GM21423 (cell line): Measurements from ENCODE around the gene SH3GL3.

Experiments
- ATAC-seq: cut with Tn5 transposase; IDR thresholded peaks from one replicate; pipeline ENCODE4 v1.9.1; 2021; ENCODE audit warnings: mild to moderate bottlenecking, moderate library complexity; ENCODE audit not compliant: unreplicated experiment

The SH3GL3 gene

GRCh38 chr15:83610901-83611685 lies 164.0 kb downstream of the SH3GL3 start:
- ATAC-seq = no peak

- ATAC-seq = no peak
These were observed 165.1 kb downstream of the SH3GL3 start for GRCh38 chr15:83612226-83612625.

GRCh38 chr15:83612898-83613635 lies 165.9 kb downstream of the SH3GL3 start:
- ATAC-seq = no peak

GRCh38 chr15:83613714-83614113 lies 166.6 kb downstream of the SH3GL3 start:
- no peak for ATAC-seq

- ATAC-seq = no peak
These were observed 169.7 kb downstream of the SH3GL3 start for GRCh38 chr15:83616840-83617239.

GRCh38 chr15:83626171-83626802 lies 179.1 kb downstream of the SH3GL3 start:
- ATAC-seq = no peak

- ATAC-seq = no peak
These were observed 184.4 kb downstream of the SH3GL3 start for GRCh38 chr15:83631534-83631933.

- no peak for ATAC-seq
These were observed 196.1 kb downstream of the SH3GL3 start for GRCh38 chr15:83643201-83643600.

- ATAC-seq = no peak
These were observed 197.3 kb downstream of the SH3GL3 start for GRCh38 chr15:83644439-83644838.

- no peak for ATAC-seq
These were observed 203.7 kb downstream of the SH3GL3 start for GRCh38 chr15:83650831-83651230.

- ATAC-seq = no peak
These were observed 204.4 kb downstream of the SH3GL3 start for GRCh38 chr15:83651541-83651940.

- no peak for ATAC-seq
These were observed 205.6 kb downstream of the SH3GL3 start for GRCh38 chr15:83652626-83653204.

GRCh38 chr15:83653288-83653638 lies 206.1 kb downstream of the SH3GL3 start:
- no peak for ATAC-seq

GRCh38 chr15:83653639-83654378 lies 206.7 kb downstream of the SH3GL3 start, which contains the start of gene ADAMTSL3:
Gene ADAMTSL3 (plus strand): TSS chr15:83654123. CDS start chr15:83655762, 1,639 bp downstream.
- no peak for ATAC-seq

GRCh38 chr15:83654379-83655236 lies 207.5 kb downstream of the SH3GL3 start:
- no peak for ATAC-seq

- no peak for ATAC-seq
These were observed 208.1 kb downstream of the SH3GL3 start for GRCh38 chr15:83655237-83655616.

GRCh38 chr15:83656192-83656591 lies 209.1 kb downstream of the SH3GL3 start:
- ATAC-seq = no peak

GRCh38 chr15:83656943-83657528 lies 209.9 kb downstream of the SH3GL3 start:
- no peak for ATAC-seq

- no peak for ATAC-seq
These were observed 210.4 kb downstream of the SH3GL3 start for GRCh38 chr15:83657549-83657948.
